Stimulated activated CD8-positive, alpha-beta memory T cell treated with anti-CD3 and anti-CD28 coated beads, Interleukin-7, amount 100 ng/mL, for 24 hours (primary cell): ENCODE measurements around the gene PNRC2.
"Not testable (repeated sequence)": the region's sequence is repeated elsewhere in the genome, so short reads cannot be mapped to it uniquely, and the experiment has no call there.

Experiments
- DNase-seq: peaks from one replicate; pipeline ENCODE4 v3.0.0-alpha.2; 2020; ENCODE audit warnings: low read depth

Gene PNRC2

GRCh38 chr1:23953020-23953419, 6.6 kb upstream of the PNRC2 start:
- no peak for DNase-seq

- DNase-seq, result no peak
These were observed 2.5 kb upstream of the PNRC2 start for GRCh38 chr1:23957096-23957495.

- DNase-seq, result not testable (repeated sequence)
These were observed 1.4 kb upstream of the PNRC2 start for GRCh38 chr1:23958040-23958809.

GRCh38 chr1:23958810-23959460, 693 bp upstream of the PNRC2 start:
- DNase-seq, result peak; percentile 85

- DNase-seq, result no peak
These were observed 828 bp downstream of the PNRC2 start for GRCh38 chr1:23960291-23961020.

- DNase-seq, result no peak
These were observed 4.1 kb downstream of the PNRC2 start for GRCh38 chr1:23963617-23964234.

GRCh38 chr1:23964235-23964668, 4.6 kb downstream of the PNRC2 start:
- no peak for DNase-seq

GRCh38 chr1:23964790-23965740, 5.4 kb downstream of the PNRC2 start:
- no peak for DNase-seq

- DNase-seq, result no peak
These were observed 7.4 kb downstream of the PNRC2 start for GRCh38 chr1:23966973-23967493.

- no peak for DNase-seq
These were observed 8.2 kb downstream of the PNRC2 start for GRCh38 chr1:23967871-23968270.

GRCh38 chr1:23977187-23977853, 17.7 kb downstream of the PNRC2 start:
- DNase-seq, result no peak

- DNase-seq, result no peak
These were observed 18.2 kb downstream of the PNRC2 start for GRCh38 chr1:23977854-23978191.

GRCh38 chr1:23978805-23979204, 19.2 kb downstream of the PNRC2 start:
- no peak for DNase-seq

- no peak for DNase-seq
These were observed 19.8 kb downstream of the PNRC2 start for GRCh38 chr1:23979387-23979880.

- DNase-seq, result peak; percentile 90
These were observed 20.5 kb downstream of the PNRC2 start, which contains the start of gene SRSF10 for GRCh38 chr1:23979881-23980727. SRSF10 (minus strand) TSS chr1:23980327; CDS start chr1:23980255, 72 bp downstream.

GRCh38 chr1:23980728-23981070, 21.1 kb downstream of the PNRC2 start:
- peak; percentile 29 for DNase-seq

- DNase-seq, result no peak
These were observed 25.0 kb downstream of the PNRC2 start for GRCh38 chr1:23984417-23985186.

- not testable (repeated sequence) for DNase-seq
These were observed 27.4 kb downstream of the PNRC2 start for GRCh38 chr1:23987038-23987437.

- no peak for DNase-seq
These were observed 29.6 kb downstream of the PNRC2 start for GRCh38 chr1:23989263-23989662.
